NCI-H1694 treated with DMSO at 0.1 percent for 48 hours (cell line): ENCODE measurements around the gene CFD.
A peak's percentile ranks its signal among the peaks of the same experiment; 100 is the strongest.
"Not testable (repeated sequence)": the region's sequence is repeated elsewhere in the genome, so short reads cannot be mapped to it uniquely, and the experiment has no call there.

Source experiments
- DNase-seq: peaks from one replicate; lab custom pipeline; 2025; lab: John Stamatoyannopoulos, UW

The CFD gene

GRCh38 chr19:871446-872265, 12.2 kb downstream of the CFD start:
- peak; percentile 7 for DNase-seq

GRCh38 chr19:872266-872951, 12.9 kb downstream of the CFD start:
- DNase-seq: no peak

GRCh38 chr19:873084-873483, 13.6 kb downstream of the CFD start:
- no peak for DNase-seq

- DNase-seq: no peak
These were observed 14.1 kb downstream of the CFD start for GRCh38 chr19:873561-874041.

- DNase-seq: no peak
These were observed 15.9 kb downstream of the CFD start for GRCh38 chr19:875265-875879.

GRCh38 chr19:876089-876488, 16.6 kb downstream of the CFD start:
- DNase-seq: no peak

- no peak for DNase-seq
These were observed 17.4 kb downstream of the CFD start for GRCh38 chr19:876780-877314.

- not testable (repeated sequence) for DNase-seq
These were observed 18.7 kb downstream of the CFD start for GRCh38 chr19:877992-878660.

GRCh38 chr19:878751-879561, 19.5 kb downstream of the CFD start:
- DNase-seq: not testable (repeated sequence)

- DNase-seq: no peak
These were observed 20.4 kb downstream of the CFD start for GRCh38 chr19:879711-880438.

- no peak for DNase-seq
These were observed 22.1 kb downstream of the CFD start for GRCh38 chr19:881385-882071.

- DNase-seq: no peak
These were observed 23.5 kb downstream of the CFD start for GRCh38 chr19:882871-883497.

GRCh38 chr19:883661-884211, 24.3 kb downstream of the CFD start:
- no peak for DNase-seq

GRCh38 chr19:884420-885211, 25.2 kb downstream of the CFD start:
- DNase-seq: no peak

- DNase-seq: no peak
These were observed 26.2 kb downstream of the CFD start for GRCh38 chr19:885536-886224.

GRCh38 chr19:887072-887471, 27.6 kb downstream of the CFD start:
- DNase-seq: no peak

- no peak for DNase-seq
These were observed 28.1 kb downstream of the CFD start for GRCh38 chr19:887599-887998.
